ENCODE data around the gene ACP5. TPM values are rescaled to one million over a fixed set of nuclear protein-coding genes. Genes with fewer than 3 reads are reported as not detected.

ACP5 gene
- total RNA-seq, 2 donors from 2014 or later, result 8.0 to 22.4 TPM

- Histone ChIP-seq H3K9me3 (no peaks in the 10 kb centered on the region), H3K4me3 (no peak overlapping the region), H3K4me1 (peaks cover 26% of the 10 kb centered on the region), H3K36me3 (replicated peaks in 1 of 2; ENCODE audit: insufficient read depth in 1 of 2, low read depth in 2 of 2) (peaks cover 0 to 13% of the 10 kb centered on the region in 2 donors), H3K27me3 (no peaks in the 10 kb centered on the region), H3K27ac (no peak overlapping the region)
- 72 to 85% methylated on average over 5 of the region's 6 CpGs for WGBS, 2 donors
- DNase-seq (no peak), ATAC-seq (no peak)
- no peak for TF ChIP-seq POLR2A (IDR thresholded peaks at IDR 0.05)
- TF ChIP-seq CTCF (IDR thresholded peaks at IDR 0.05), result no peak
- intact Hi-C loops (cut with DNase I), result no loop called here
Observed at GRCh38 chr19:11555246-11555645, 22.2 kb downstream of the ACP5 start.

DNA sequence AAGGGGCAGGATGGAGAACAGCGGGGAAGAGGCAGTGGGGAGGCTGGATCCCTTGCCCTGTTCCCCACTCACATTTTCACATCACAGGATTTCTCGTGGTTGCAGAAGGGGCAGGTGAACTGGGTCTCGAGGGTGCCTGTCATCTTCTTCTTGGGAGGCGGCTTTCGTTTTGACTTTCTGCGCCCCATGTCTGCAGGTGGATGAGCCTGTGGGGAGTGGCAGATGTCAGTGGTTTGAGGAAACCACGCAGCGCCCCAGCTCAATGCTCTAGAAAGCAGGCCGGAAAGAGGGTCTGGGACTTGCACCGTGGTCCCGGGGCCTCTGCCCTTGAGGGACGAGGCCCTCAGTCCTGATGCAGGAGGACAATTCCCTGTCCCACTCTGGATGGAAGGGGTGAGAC lies 23.3 kb downstream of the ACP5 start:
- DNase-seq, result no peak
- H3K27ac ChIP-seq, result no peak overlapping the region
- TF ChIP-seq CTCF (IDR thresholded peaks at IDR 0.05) (no peak), POLR2A (IDR thresholded peaks at IDR 0.05) (no peak)
- WGBS, 2 donors, result 88 to 94% methylated on average over 10 to 12 of the region's 12 CpGs
- peaks cover 20% of the 10 kb centered on the region for H3K4me1 ChIP-seq
- no peak for ATAC-seq
- H3K27me3 ChIP-seq, result no peaks in the 10 kb centered on the region
- peaks cover 0 to 13% of the 10 kb centered on the region in 2 donors for H3K36me3 ChIP-seq (replicated peaks in 1 of 2; ENCODE audit: insufficient read depth in 1 of 2, low read depth in 2 of 2)
- intact Hi-C loops (cut with DNase I), result no loop called here
- H3K4me3 ChIP-seq, result no peak overlapping the region
- no peaks in the 10 kb centered on the region for H3K9me3 ChIP-seq

DNA sequence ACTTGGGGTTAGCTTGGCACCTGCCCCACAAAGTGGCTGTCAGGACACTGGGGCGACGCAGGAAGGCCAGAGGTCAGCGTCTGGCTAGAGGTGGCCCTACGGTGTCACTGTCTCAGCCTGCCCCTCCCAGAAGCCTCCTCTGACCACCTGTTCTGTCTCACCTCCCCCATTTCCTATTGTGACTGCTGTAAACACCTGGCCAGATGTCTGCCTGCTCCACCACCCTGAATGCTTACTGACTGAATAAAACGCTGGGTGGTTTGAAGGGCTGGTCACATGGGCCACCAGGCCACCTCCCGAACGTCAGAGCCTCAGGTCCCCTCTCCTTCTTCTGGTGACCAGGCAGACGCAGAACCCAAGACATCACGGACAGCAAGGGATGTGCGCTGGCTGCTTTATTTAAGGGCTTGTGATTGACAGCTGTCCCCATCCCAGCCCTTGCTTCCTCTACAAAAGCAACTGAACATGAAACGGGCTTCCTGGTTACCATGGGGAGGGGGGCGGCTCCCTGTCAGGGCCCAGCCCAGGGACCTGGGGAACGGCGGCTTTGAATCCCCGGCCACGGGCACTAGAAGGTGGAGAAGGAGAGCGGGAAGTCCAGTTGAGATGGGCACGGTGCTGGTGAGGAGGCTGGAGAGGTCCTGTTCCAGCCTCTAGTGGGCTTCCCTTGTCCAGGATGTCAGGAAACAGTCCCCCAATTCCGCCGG lies 24.6 kb downstream of the ACP5 start:
- ATAC-seq (no peak), DNase-seq (no peak)
- WGBS, 2 donors, result 81 to 89% methylated on average over 7 to 20 of the region's 20 CpGs
- Histone ChIP-seq H3K4me1 (peaks cover 12% of the 10 kb centered on the region), H3K27ac (no peak overlapping the region), H3K4me3 (no peak overlapping the region), H3K27me3 (no peaks in the 10 kb centered on the region), H3K36me3 (replicated peaks in 1 of 2; ENCODE audit: insufficient read depth in 1 of 2, low read depth in 2 of 2) (peaks cover 0 to 13% of the 10 kb centered on the region in 2 donors), H3K9me3 (no peaks in the 10 kb centered on the region)
- TF ChIP-seq CTCF (IDR thresholded peaks at IDR 0.05) (no peak), POLR2A (IDR thresholded peaks at IDR 0.05) (no peak)
- intact Hi-C loops (cut with DNase I), result no loop called here

GRCh38 chr19:11551603-11552235 lies 25.7 kb downstream of the ACP5 start:
- intact Hi-C loops (cut with DNase I), result no loop called here
- TF ChIP-seq POLR2A (IDR thresholded peaks at IDR 0.05), result no peak
- no peak for TF ChIP-seq CTCF (IDR thresholded peaks at IDR 0.05)
- H3K9me3 ChIP-seq, result no peaks in the 10 kb centered on the region
- peaks cover 3% of the 10 kb centered on the region for H3K4me1 ChIP-seq
- WGBS, 2 donors, result 81 to 89% methylated on average over 9 to 15 of the region's 26 CpGs
- ATAC-seq (no peak), DNase-seq (no peak)
- no peak overlapping the region for H3K27ac ChIP-seq
- no peak overlapping the region for H3K4me3 ChIP-seq
- no peaks in the 10 kb centered on the region for H3K27me3 ChIP-seq
- peaks cover 0 to 13% of the 10 kb centered on the region in 2 donors for H3K36me3 ChIP-seq (replicated peaks in 1 of 2; ENCODE audit: insufficient read depth in 1 of 2, low read depth in 2 of 2)
